ENCODE results near the gene ARRDC1. TPM values are rescaled to one million over a fixed set of nuclear protein-coding genes. Genes with fewer than 3 reads are reported as not detected.

Gene ARRDC1
- total RNA-seq, 4 donors from 2014 or later: 53.3 to 121 (median 89.6) TPM

GRCh38 chr9:137643921-137644320, 38.4 kb downstream of the ARRDC1 start:
- H3K27ac ChIP-seq: no peak overlapping the region
- H3K27me3 ChIP-seq: no peaks in the 10 kb centered on the region
- H3K4me3 ChIP-seq: no peak overlapping the region
- intact Hi-C loops (cut with DNase I): no loop called here
- DNase-seq: no peak
- H3K36me3 ChIP-seq: peaks cover 0 to 56% (median 0%) of the 10 kb centered on the region in 3 donors
- WGBS, 2 donors: 87 to 88% methylated on average over 6 to 14 of the region's 14 CpGs
- no peak for TF ChIP-seq CTCF (IDR thresholded peaks at IDR 0.05)
- TF ChIP-seq POLR2A (IDR thresholded peaks at IDR 0.05): no peak
- no peaks in the 10 kb centered on the region for H3K9me3 ChIP-seq
- peaks cover 0 to 11% (median 10%) of the 10 kb centered on the region in 3 donors for H3K4me1 ChIP-seq

GRCh38 chr9:137645211-137645610, 39.7 kb downstream of the ARRDC1 start:
- H3K36me3 ChIP-seq: peaks cover 0 to 64% (median 0%) of the 10 kb centered on the region in 3 donors
- DNase-seq: no peak
- no peaks in the 10 kb centered on the region for H3K9me3 ChIP-seq
- no peak overlapping the region for H3K27ac ChIP-seq
- H3K4me1 ChIP-seq: peaks cover 0 to 10% (median 1%) of the 10 kb centered on the region in 3 donors
- H3K4me3 ChIP-seq: no peak overlapping the region
- intact Hi-C loops (cut with DNase I): no loop called here
- 85 to 91% methylated on average over 5 of the region's 5 CpGs for WGBS, 2 donors
- no peak for TF ChIP-seq CTCF (IDR thresholded peaks at IDR 0.05)
- TF ChIP-seq POLR2A (IDR thresholded peaks at IDR 0.05): no peak
- no peaks in the 10 kb centered on the region for H3K27me3 ChIP-seq

- Histone ChIP-seq H3K4me3 (no peak overlapping the region), H3K36me3 (peaks cover 0 to 65% (median 0%) of the 10 kb centered on the region in 3 donors), H3K4me1 (peaks cover 0 to 7% (median 0%) of the 10 kb centered on the region in 3 donors), H3K27me3 (no peaks in the 10 kb centered on the region), H3K27ac (no peak overlapping the region), H3K9me3 (no peaks in the 10 kb centered on the region)
- 80 to 92% methylated on average over 9 to 10 of the region's 13 CpGs for WGBS, 2 donors
- TF ChIP-seq CTCF (IDR thresholded peaks at IDR 0.05) (no peak), POLR2A (IDR thresholded peaks at IDR 0.05) (no peak)
- intact Hi-C loops (cut with DNase I): no loop called here
- DNase-seq: no peak
Measured at GRCh38 chr9:137646341-137646740, 40.9 kb downstream of the ARRDC1 start.

- H3K27ac ChIP-seq: no peak overlapping the region
- TF ChIP-seq POLR2A (IDR thresholded peaks at IDR 0.05) (no peak), CTCF (IDR thresholded peaks at IDR 0.05) (no peak)
- DNase-seq: no peak
- peaks cover 0 to 7% (median 0%) of the 10 kb centered on the region in 3 donors for H3K4me1 ChIP-seq
- H3K36me3 ChIP-seq: peaks cover 0 to 65% (median 0%) of the 10 kb centered on the region in 3 donors
- peak overlapping the region in 1 of 4 donors; percentile 8 for H3K4me3 ChIP-seq
- H3K9me3 ChIP-seq: no peaks in the 10 kb centered on the region
- intact Hi-C loops (cut with DNase I): no loop called here
- WGBS, 2 donors: 75 to 83% methylated on average over 12 to 15 of the region's 15 CpGs
- H3K27me3 ChIP-seq: no peaks in the 10 kb centered on the region
Measured at GRCh38 chr9:137647096-137647714, 41.7 kb downstream of the ARRDC1 start.

GRCh38 chr9:137648396-137648795, 42.9 kb downstream of the ARRDC1 start:
- Histone ChIP-seq H3K27ac (no peak overlapping the region), H3K9me3 (no peaks in the 10 kb centered on the region), H3K27me3 (no peaks in the 10 kb centered on the region), H3K36me3 (peaks cover 0 to 73% (median 0%) of the 10 kb centered on the region in 3 donors), H3K4me3 (no peak overlapping the region), H3K4me1 (peaks cover 0 to 7% (median 0%) of the 10 kb centered on the region in 3 donors)
- intact Hi-C loops (cut with DNase I): no loop called here
- no peak for DNase-seq
- WGBS, 2 donors: 70 to 79% methylated on average over 2 of the region's 2 CpGs
- TF ChIP-seq CTCF (IDR thresholded peaks at IDR 0.05) (no peak), POLR2A (IDR thresholded peaks at IDR 0.05) (no peak)
